Psoas muscle (tissue), 8 donors: ENCODE results near the gene ARFGEF3. TPM values are rescaled to one million over a fixed set of nuclear protein-coding genes. Genes with fewer than 3 reads are reported as not detected.
A peak's percentile ranks its signal among the peaks of the same experiment; 100 is the strongest.

Source experiments
- ATAC-seq, 4 donors: fragments of 200-7000 bp; cut with Tn5 transposase; one replicate each; pipeline ENCODE4 v1.9.1; 2020; ENCODE audit warnings: moderate library complexity in 3 of 4, mild to moderate bottlenecking in 2 of 4
- DNase-seq, 2 donors: peaks; one replicate each; pipeline ENCODE4 v3.0.0-alpha.2; 2020
- H3K27ac ChIP-seq: fragments of 200-600 bp; one replicate; pipeline ENCODE4 v1.8.0; 2022
- H3K27me3 ChIP-seq, 3 donors: fragments of 200-600 bp in 1 of 3; one replicate each; pipeline versions ENCODE4 v1.6.1 to v1.8.0; 2013 to 2022; ENCODE audit warnings: low read length in 2 of 3, mild to moderate bottlenecking in 2 of 3, moderate library complexity in 1 of 3; ENCODE audit not compliant: insufficient read depth in 3 of 3
- H3K36me3 ChIP-seq, 2 donors: fragments of 200-600 bp in 1 of 2; one replicate each; pipeline versions ENCODE4 v1.6.1 to v1.8.0; 2013 to 2022; ENCODE audit warnings: low read depth in 1 of 2, mild to moderate bottlenecking in 1 of 2, moderate library complexity in 1 of 2; ENCODE audit not compliant: insufficient read depth in 1 of 2
- H3K4me1 ChIP-seq: fragments of 200-600 bp; one replicate; pipeline ENCODE4 v1.8.0; 2022
- H3K4me3 ChIP-seq: fragments of 200-600 bp; one replicate; pipeline ENCODE4 v1.8.0; 2022; ENCODE audit warnings: mild to moderate bottlenecking
- H3K9me3 ChIP-seq: fragments of 200-600 bp; one replicate; pipeline ENCODE4 v1.8.0; 2022
- CTCF ChIP-seq: fragments of 200-600 bp; IDR thresholded peaks from one replicate; pipeline ENCODE4 v1.8.0; 2022; ENCODE audit warnings: antibody characterized with exemption
- WGBS, 3 donors: extraction: QIAGEN DNeasy Blood & Tissue Kit; methylation state at CpG; one replicate each; pipeline versions ENCODE4 v1.1.6 to v1.1.7; 2013; 5-methylcytosine and 5-hydroxymethylcytosine counted together
- intact Hi-C, 2 donors: fragments of 100-400 bp; cut with DNase I; formaldehyde crosslinking; loops; one replicate each; pipeline versions ENCODE4 v1.11.0 to v1.14.2; 2022
- polyA plus RNA-seq, 3 donors: library from polyadenylated mRNA; stranded (reverse); fragments of 200-250 nt; gene quantifications; one replicate each; pipeline ENCODE4 v1.2.3, GENCODE V29; 2013
- total RNA-seq, 4 donors: library from RNA; stranded (reverse); fragmentation: NEBNext Ultra II Directional in 2 of 4; extraction: Animal tissue kit (Norgen Biotek cat#: 25700) in 2 of 4; gene quantifications; one replicate each; pipeline versions ENCODE4 v1.2.1 to v1.2.4, GENCODE V29; 2021 to 2023
- donor health status: healthy with polysubstance abuse.
- donor health status: DM: no; HTN: no; CAD: no; lungs with moderate emphysema.
- donor health status: Bipolar disorder and iron deficiency.
- donor health status: healthy.
- donor health status: DM: yes; HTN: yes; CAD: no.
- donor health status: DM: no; HTN: no; CAD: no.
- donor health status: DM: no; HTN: no; CAD: no.
- donor health status: DM: yes; HTN: yes; CAD: no.

The ARFGEF3 gene
- total and polyA plus RNA-seq, 7 donors: 0.20 to 18.4 (median 0.38) TPM

DNA sequence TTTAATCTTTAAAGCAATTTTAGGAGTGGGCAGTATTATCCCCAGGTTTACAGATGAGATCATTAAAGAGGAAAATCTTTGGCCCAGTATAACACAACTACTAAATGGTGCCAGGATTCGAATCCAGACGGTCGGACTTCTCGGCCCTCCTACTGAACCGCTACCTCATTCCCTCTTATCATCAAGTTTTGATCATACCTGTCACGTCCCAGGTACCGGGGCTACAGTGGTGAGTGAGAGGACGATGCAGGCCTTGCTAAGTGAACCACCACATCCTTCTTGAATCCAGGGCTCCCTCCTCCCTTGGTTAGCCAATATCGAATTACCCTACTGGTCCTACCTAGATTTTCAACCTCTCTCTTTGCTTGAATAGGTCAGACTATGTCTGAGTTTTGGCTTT, 134.6 kb downstream of the ARFGEF3 start:
- H3K4me1 ChIP-seq: no peaks in the 10 kb centered on the region
- H3K4me3 ChIP-seq: no peak overlapping the region
- TF ChIP-seq CTCF: no peak
- no peaks in the 10 kb centered on the region for H3K9me3 ChIP-seq
- H3K36me3 ChIP-seq: no peaks in the 10 kb centered on the region
- H3K27me3 ChIP-seq: no peaks in the 10 kb centered on the region
- 95 to 97% (median 95%) methylated on average over 9 of the region's 9 CpGs for WGBS, 3 donors
- intact Hi-C loops: no loop called here
- no peak overlapping the region for H3K27ac ChIP-seq
- ATAC-seq: no peak
- no peak for DNase-seq

- DNase-seq (no peak), ATAC-seq (no peak)
- no peak for TF ChIP-seq CTCF
- Histone ChIP-seq H3K27ac (no peak overlapping the region), H3K36me3 (no peaks in the 10 kb centered on the region), H3K4me3 (no peak overlapping the region), H3K4me1 (no peaks in the 10 kb centered on the region), H3K27me3 (no peaks in the 10 kb centered on the region), H3K9me3 (no peaks in the 10 kb centered on the region)
- WGBS, 3 donors: 95 to 97% (median 97%) methylated on average over 7 of the region's 7 CpGs
- intact Hi-C loops: no loop called here
Observed at GRCh38 chr6:138296786-138297185, 135.0 kb downstream of the ARFGEF3 start.

DNA sequence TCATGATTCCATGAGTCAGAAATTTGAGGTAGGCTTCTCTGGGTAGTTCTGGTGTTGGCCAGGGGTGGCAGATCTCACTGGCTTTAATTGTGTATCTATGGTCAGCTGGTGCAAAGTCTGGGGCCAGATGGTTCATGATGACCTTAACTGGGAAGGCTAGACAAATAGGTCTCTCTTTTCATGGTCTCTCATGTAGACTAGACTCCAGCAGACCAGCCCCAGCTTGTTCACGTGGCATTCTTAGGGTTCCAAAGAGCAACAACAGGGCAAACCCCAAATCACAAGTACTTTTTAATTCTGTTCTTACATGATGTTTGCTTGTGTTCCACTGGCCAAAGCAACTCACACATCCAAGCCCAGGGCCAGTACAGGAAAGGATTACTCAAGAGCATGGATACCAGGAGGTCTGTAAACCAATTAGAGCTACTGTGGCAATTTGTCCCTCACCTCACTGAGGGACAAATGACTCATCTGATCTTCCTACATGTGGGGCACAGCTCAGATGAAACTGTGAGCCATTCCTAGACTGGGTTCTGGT, 136.1 kb downstream of the ARFGEF3 start:
- no peaks in the 10 kb centered on the region for H3K27me3 ChIP-seq
- peak in 2 of 4 donors; percentile 51 to 92 for ATAC-seq
- DNase-seq: no peak
- H3K4me1 ChIP-seq: no peaks in the 10 kb centered on the region
- H3K27ac ChIP-seq: no peak overlapping the region
- H3K4me3 ChIP-seq: no peak overlapping the region
- no peaks in the 10 kb centered on the region for H3K36me3 ChIP-seq
- TF ChIP-seq CTCF: no peak
- 23 to 76% (median 67%) methylated on average over 1 of the region's 1 CpG for WGBS, 3 donors
- intact Hi-C loops: no loop called here
- H3K9me3 ChIP-seq: no peaks in the 10 kb centered on the region

GRCh38 chr6:138300469-138300868, 138.7 kb downstream of the ARFGEF3 start:
- H3K4me1 ChIP-seq: no peaks in the 10 kb centered on the region
- H3K27me3 ChIP-seq: no peaks in the 10 kb centered on the region
- no peak overlapping the region for H3K27ac ChIP-seq
- intact Hi-C loops: no loop called here
- no peak overlapping the region for H3K4me3 ChIP-seq
- TF ChIP-seq CTCF: no peak
- DNase-seq (no peak), ATAC-seq (no peak)
- 80 to 90% (median 84%) methylated on average over 4 of the region's 4 CpGs for WGBS, 3 donors
- no peaks in the 10 kb centered on the region for H3K9me3 ChIP-seq
- H3K36me3 ChIP-seq: no peaks in the 10 kb centered on the region

- ATAC-seq (no peak), DNase-seq (no peak)
- TF ChIP-seq CTCF: no peak
- H3K27me3 ChIP-seq: no peaks in the 10 kb centered on the region
- no peak overlapping the region for H3K4me3 ChIP-seq
- WGBS, 3 donors: 86 to 92% (median 89%) methylated on average over 2 of the region's 2 CpGs
- no peaks in the 10 kb centered on the region for H3K9me3 ChIP-seq
- no peak overlapping the region for H3K27ac ChIP-seq
- no peaks in the 10 kb centered on the region for H3K4me1 ChIP-seq
- intact Hi-C loops: no loop called here
- H3K36me3 ChIP-seq: no peaks in the 10 kb centered on the region
Observed at GRCh38 chr6:138302554-138302953, 140.8 kb downstream of the ARFGEF3 start.
